EH (cell line): ENCODE measurements around the gene PARN.
A peak's percentile ranks its signal among the peaks of the same experiment; 100 is the strongest.

Experiments
- DNase-seq: peaks from one replicate; pipeline ENCODE4 v3.0.0-alpha.2; 2015; ENCODE audit warnings: low read depth

PARN gene

GRCh38 chr16:14499110-14499509, 130.9 kb downstream of the PARN start:
- DNase-seq, result no peak

GRCh38 chr16:14497245-14498082, 132.6 kb downstream of the PARN start:
- DNase-seq, result no peak

GRCh38 chr16:14496786-14497185, 133.3 kb downstream of the PARN start:
- DNase-seq, result no peak

GRCh38 chr16:14496047-14496770, 133.9 kb downstream of the PARN start:
- DNase-seq, result no peak

- no peak for DNase-seq
Measured at GRCh38 chr16:14495213-14496046, 134.6 kb downstream of the PARN start.

- no peak for DNase-seq
Measured at GRCh38 chr16:14494396-14494966, 135.6 kb downstream of the PARN start.

GRCh38 chr16:14493791-14494190, 136.3 kb downstream of the PARN start:
- DNase-seq, result no peak

GRCh38 chr16:14492614-14493013, 137.4 kb downstream of the PARN start:
- no peak for DNase-seq

- DNase-seq, result no peak
Measured at GRCh38 chr16:14491861-14492529, 138.1 kb downstream of the PARN start.

- no peak for DNase-seq
Measured at GRCh38 chr16:14490235-14490634, 139.8 kb downstream of the PARN start.

- peak; percentile 23 for DNase-seq
Measured at GRCh38 chr16:14489460-14489859, 140.6 kb downstream of the PARN start.

- DNase-seq, result peak; percentile 25
Measured at GRCh38 chr16:14487579-14487978, 142.5 kb downstream of the PARN start.

GRCh38 chr16:14486520-14487303, 143.3 kb downstream of the PARN start:
- peak; percentile 97 for DNase-seq

GRCh38 chr16:14485811-14486519, 144.1 kb downstream of the PARN start:
- no peak for DNase-seq

GRCh38 chr16:14485121-14485551, 144.9 kb downstream of the PARN start:
- DNase-seq, result peak; percentile 67

GRCh38 chr16:14483819-14484385, 146.2 kb downstream of the PARN start:
- peak; percentile 7 for DNase-seq

- DNase-seq, result no peak
Measured at GRCh38 chr16:14476183-14476582, 153.9 kb downstream of the PARN start.

- DNase-seq, result peak; percentile 22
Measured at GRCh38 chr16:14475370-14476139, 154.5 kb downstream of the PARN start.

- DNase-seq, result no peak
Measured at GRCh38 chr16:14473488-14473887, 156.6 kb downstream of the PARN start.
